Keratinocyte (primary cell): ENCODE results near the gene GDNF. TPM values are rescaled to one million over a fixed set of nuclear protein-coding genes. Genes with fewer than 3 reads are reported as not detected.

ENCODE experiments used
- DNase-seq: peaks from one replicate; pipeline ENCODE4 v3.0.0-alpha.2; 2011; ENCODE audit warnings: low read depth, missing footprints, low spot score
- FAIRE-seq: peaks from 2 replicates; lab custom pipeline; 2011; peaks lifted over from hg19 to GRCh38; lab: Jason Lieb, UNC
- H2AFZ ChIP-seq: 2 replicates; pipeline ENCODE4 v1.6.0; 2012; ENCODE audit warnings: low read length, control low read depth, inconsistent platforms; ENCODE audit not compliant: control insufficient read depth
- H3K27ac ChIP-seq: 2 replicates; pipeline ENCODE4 v1.5.1; 2011; ENCODE audit warnings: low read length; ENCODE audit not compliant: control insufficient read depth, insufficient read depth
- H3K27me3 ChIP-seq: 3 replicates; pipeline ENCODE4 v1.6.0; 2011; ENCODE audit warnings: low read length; ENCODE audit not compliant: control insufficient read depth, insufficient read depth; ENCODE audit errors: extremely low read depth
- H3K36me3 ChIP-seq, 2 experiments: 2 replicates in 1 of 2; 3 replicates in 1 of 2; pipeline ENCODE4 v1.5.1; 2011; ENCODE audit warnings: low read length in 2 of 2, mild to moderate bottlenecking in 1 of 2; ENCODE audit not compliant: control insufficient read depth in 2 of 2, insufficient read depth in 2 of 2; ENCODE audit errors: extremely low read depth in 1 of 2
- H3K4me1 ChIP-seq: 3 replicates; pipeline ENCODE4 v1.5.1; 2011; ENCODE audit warnings: low read length; ENCODE audit not compliant: control insufficient read depth, insufficient read depth; ENCODE audit errors: extremely low read depth
- H3K4me2 ChIP-seq: 3 replicates; pipeline ENCODE4 v1.6.0; 2011; ENCODE audit warnings: low read depth, low read length; ENCODE audit not compliant: control insufficient read depth, insufficient read depth; ENCODE audit errors: extremely low read depth
- H3K4me3 ChIP-seq, 3 experiments: fragments of 200-600 bp in 1 of 3; sonication (generic) in 1 of 3; 2 replicates in 2 of 3; 3 replicates in 1 of 3; pipeline ENCODE4 v1.5.1; 2011 to 2016; ENCODE audit warnings: low read length in 3 of 3, mild to moderate bottlenecking in 3 of 3, control low read depth in 2 of 3, inconsistent platforms in 1 of 3, low read depth in 1 of 3, mixed read lengths in 1 of 3, mixed run types in 1 of 3, moderate library complexity in 1 of 3; ENCODE audit not compliant: control insufficient read depth in 2 of 3, insufficient read depth in 2 of 3; ENCODE audit errors: extremely low read depth in 1 of 3
- H3K79me2 ChIP-seq: 2 replicates; pipeline ENCODE4 v1.6.0; 2012; ENCODE audit warnings: low read length; ENCODE audit not compliant: control insufficient read depth, insufficient read depth
- H3K9ac ChIP-seq: 3 replicates; pipeline ENCODE4 v1.6.0; 2011; ENCODE audit warnings: low read length; ENCODE audit not compliant: control insufficient read depth, insufficient read depth; ENCODE audit errors: extremely low read depth
- H3K9me1 ChIP-seq: 3 replicates; pipeline ENCODE4 v1.6.0; 2011; ENCODE audit warnings: low read length; ENCODE audit not compliant: control insufficient read depth, insufficient read depth; ENCODE audit errors: extremely low read depth
- H3K9me3 ChIP-seq: 2 replicates; pipeline ENCODE4 v1.5.1; 2012; ENCODE audit warnings: low read depth, low read length; ENCODE audit not compliant: control insufficient read depth
- H4K20me1 ChIP-seq: 3 replicates; pipeline ENCODE4 v1.6.0; 2011; ENCODE audit warnings: low read length; ENCODE audit not compliant: control insufficient read depth, insufficient read depth; ENCODE audit errors: extremely low read depth
- CTCF ChIP-seq, 3 experiments: IDR thresholded peaks in 1 of 3; conservative IDR thresholded peaks in 1 of 3; optimal IDR thresholded peaks in 1 of 3; 2 replicates in 2 of 3; 3 replicates in 1 of 3; pipeline versions ENCODE3 to v1.5.1; 2011; ENCODE audit warnings: low read length in 3 of 3, mild to moderate bottlenecking in 3 of 3, moderate library complexity in 2 of 3, control low read depth in 1 of 3, inconsistent platforms in 1 of 3; ENCODE audit not compliant: insufficient read depth in 2 of 3; ENCODE audit errors: extremely low read depth in 1 of 3
- EZH2 ChIP-seq: IDR thresholded peaks from one replicate; pipeline ENCODE4 v1.6.1; 2012; ENCODE audit warnings: inconsistent platforms, mild to moderate bottlenecking, low read length, moderate library complexity
- dilution Hi-C: fragments of 300-500 bp; cut with MboI; formaldehyde crosslinking; loops from one replicate; pipeline ENCODE4 v1.7.0; 2020; ENCODE audit warnings: low sequenced_read_pairs; ENCODE audit not compliant: extremely low pct_ligation_motif_present
- polyA plus RNA-seq, 5 experiments: library from polyadenylated mRNA; depleted of rRNA in 3 of 5; stranded (reverse) in 3 of 5; stranded (forward) in 1 of 5; unstranded in 1 of 5; fragments of >200 nt; gene quantifications; 1 replicate in 1 of 5; 2 replicates in 3 of 5; 3 replicates in 1 of 5; pipeline versions ENCODE4 v1.2.1 to v1.2.3, GENCODE V29; 2011 to 2012; ENCODE audit warnings: missing spikeins in 2 of 5, low read depth in 1 of 5, low replicate concordance in 1 of 5

The GDNF gene
- polyA plus RNA-seq, 1 donor (not counting 4 experiments of a cell fraction or from before 2014, with no cell fraction given): 2.4 TPM

DNA sequence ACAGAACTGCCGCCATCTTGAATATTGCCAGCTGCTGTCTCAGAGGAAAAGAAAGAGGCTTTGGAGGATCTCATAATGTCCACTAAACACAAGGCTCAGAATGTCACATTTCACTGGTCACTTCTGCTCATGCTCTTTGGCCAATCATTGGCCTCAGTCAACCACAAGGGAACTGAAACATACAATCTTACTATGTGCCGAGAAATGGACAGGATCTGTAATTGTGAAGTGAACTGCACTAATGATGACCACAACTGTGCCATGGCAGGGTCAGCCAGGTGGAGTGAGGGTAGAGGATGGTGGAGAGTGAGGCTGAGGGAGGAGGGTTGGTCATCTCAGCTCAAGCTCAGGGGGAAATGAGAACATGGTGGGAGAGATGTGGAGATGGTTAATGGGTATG is 32.8 kb downstream of the GDNF start:
- no peak overlapping the region for H3K27ac ChIP-seq
- DNase-seq: no peak
- no peak overlapping the region for H3K4me2 ChIP-seq
- no peaks in the 10 kb centered on the region for H3K36me3 ChIP-seq
- no peaks in the 10 kb centered on the region for H3K9me1 ChIP-seq
- dilution Hi-C loops: no loop called here
- peaks cover 7% of the 10 kb centered on the region for H3K27me3 ChIP-seq
- TF ChIP-seq CTCF (optimal IDR thresholded peaks at IDR 0.05 in 1 of 3, IDR thresholded peaks at IDR 0.05 in 1 of 3, conservative IDR thresholded peaks at IDR 0.05 in 1 of 3; ENCODE audit: extremely low read depth in 1 of 3, insufficient read depth in 2 of 3, low read length in 3 of 3): no peak
- no peak for TF ChIP-seq EZH2
- no peak overlapping the region for H2AFZ ChIP-seq
- no peaks in the 10 kb centered on the region for H3K79me2 ChIP-seq
- H3K9ac ChIP-seq: no peak overlapping the region
- no peaks in the 10 kb centered on the region for H3K4me1 ChIP-seq
- H4K20me1 ChIP-seq: no peaks in the 10 kb centered on the region
- H3K9me3 ChIP-seq: no peaks in the 10 kb centered on the region
- FAIRE-seq: no peak
- no peak overlapping the region for H3K4me3 ChIP-seq

GRCh38 chr5:37806476-37806875 is 33.4 kb downstream of the GDNF start:
- H3K36me3 ChIP-seq: no peaks in the 10 kb centered on the region
- DNase-seq (no peak), FAIRE-seq (no peak)
- no peak overlapping the region for H3K4me2 ChIP-seq
- no peak overlapping the region for H3K9ac ChIP-seq
- no peaks in the 10 kb centered on the region for H3K4me1 ChIP-seq
- no peaks in the 10 kb centered on the region for H3K9me3 ChIP-seq
- no peaks in the 10 kb centered on the region for H3K9me1 ChIP-seq
- no peaks in the 10 kb centered on the region for H3K79me2 ChIP-seq
- no peak overlapping the region for H3K4me3 ChIP-seq
- H2AFZ ChIP-seq: no peak overlapping the region
- H3K27me3 ChIP-seq: peaks cover 7% of the 10 kb centered on the region
- H3K27ac ChIP-seq: no peak overlapping the region
- TF ChIP-seq EZH2 (no peak), CTCF (optimal IDR thresholded peaks at IDR 0.05 in 1 of 3, IDR thresholded peaks at IDR 0.05 in 1 of 3, conservative IDR thresholded peaks at IDR 0.05 in 1 of 3; ENCODE audit: extremely low read depth in 1 of 3, insufficient read depth in 2 of 3, low read length in 3 of 3) (no peak)
- dilution Hi-C loops: no loop called here
- H4K20me1 ChIP-seq: no peaks in the 10 kb centered on the region
